ENCODE results near the gene NEDD9. TPM values are rescaled to one million over a fixed set of nuclear protein-coding genes. Genes with fewer than 3 reads are reported as not detected.

Gene NEDD9
- total and polyA plus RNA-seq, 10 of the 15 experiments (the other 5 are each of a cell fraction or from before 2014, with no cell fraction given) = 4.9 to 92.6 (median 14.6) TPM

DNA sequence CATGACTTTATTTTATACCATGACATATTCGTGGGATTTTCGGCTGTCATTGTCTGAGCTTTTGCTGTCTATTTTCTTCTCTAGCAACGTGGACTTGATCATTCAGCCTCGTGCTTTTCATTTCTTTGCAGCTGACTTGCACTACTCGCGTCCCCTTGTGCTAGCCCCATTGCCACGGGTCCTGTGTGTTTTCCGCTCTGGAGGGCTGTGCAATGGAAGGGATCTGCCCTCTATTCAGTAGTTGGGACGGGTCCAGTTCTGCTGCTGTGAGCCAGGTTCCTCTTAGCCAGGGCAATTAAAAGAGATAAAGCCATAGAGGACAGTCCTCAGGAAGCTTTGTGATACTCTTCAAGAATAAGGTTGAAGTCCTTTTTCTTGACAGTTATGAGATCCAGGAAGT is 17.6 kb downstream of the NEDD9 start:
- Histone ChIP-seq H2AFZ (ENCODE audit: control insufficient read depth, low read depth, low read length) (no peak overlapping the region), H3K4me3 (no peak overlapping the region), H3K79me2 (ENCODE audit: control insufficient read depth, insufficient read depth, low read length) (peaks cover 8% of the 10 kb centered on the region), H4K20me1 (ENCODE audit: control insufficient read depth, insufficient read depth) (no peaks in the 10 kb centered on the region), H3K9me3 (replicated peaks; ENCODE audit: control insufficient read depth, insufficient read depth, low read length) (no peaks in the 10 kb centered on the region), H3K4me1 (ENCODE audit: control insufficient read depth, insufficient read depth, low read length) (no peaks in the 10 kb centered on the region), H3K27me3 (replicated peaks in 1 of 2; ENCODE audit: control insufficient read depth in 2 of 2, insufficient read depth in 2 of 2, low read length in 1 of 2) (no peaks in the 10 kb centered on the region), H3K27ac (ENCODE audit: control insufficient read depth, insufficient read depth) (no peak overlapping the region), H3K9ac (ENCODE audit: control insufficient read depth, insufficient read depth, low read length) (no peak overlapping the region), H3K36me3 (ENCODE audit: control insufficient read depth in 2 of 2, insufficient read depth in 2 of 2, low read length in 1 of 2) (peaks cover 10 to 22% of the 10 kb centered on the region in 2 experiments), H3K4me2 (ENCODE audit: control insufficient read depth, insufficient read depth) (no peak overlapping the region)
- ChIA-PET POLR2A (interaction anchor here (1.3 kb wide), 1 partner anchor 40 kb away, joined by 3 read pairs; no protein-coding TSS in a partner anchor), CTCF (interaction anchor here (1.0 kb wide), 1 partner anchor 282 kb away, joined by 3 read pairs; no protein-coding TSS in a partner anchor), SMC1A (ENCODE audit: uncharacterized antibody, unreplicated experiment) (interaction anchor here (0.8 to 6.6 kb wide), 8 partner anchors 9 to 61 kb away, joined by 3 to 62 read pairs (median 3); partner anchors contain the start of gene NEDD9), RAD21 (ENCODE audit: unreplicated experiment) (interaction anchor here (0.9 to 1.1 kb wide), 2 partner anchors 17 to 57 kb away, joined by 3 to 4 read pairs; partner anchors contain the start of gene NEDD9)
- ATAC-seq (no peak), FAIRE-seq (no peak), DNase-seq (ENCODE audit: low read depth, low spot score) (no peak)
- intact Hi-C loops (cut with micrococcal nuclease; ENCODE audit: unreplicated experiment) = no loop called here
- TF ChIP-seq CEBPZ (IDR thresholded peaks at IDR 0.05; ENCODE audit: low read depth, low read length) = no peak
- 85% methylated on average over 9 of the region's 9 CpGs for WGBS (ENCODE audit: insufficient coverage, insufficient replicate concordance, low lambda C conversion rate, missing lambda C conversion rate)
- BruUV-seq (replicated peaks) = no TSS peak
- in situ Hi-C loops (cut with MboI) = no loop called here

Measured in GM12878 (cell line).